Testis (tissue), 2 donors: ENCODE measurements around the gene TRMO.

Experiments used
- POLR2A ChIP-seq: fragments of 450-650 bp; IDR thresholded peaks from one replicate; pipeline ENCODE4 v1.6.1; 2017; ENCODE audit warnings: antibody characterized with exemption, mild to moderate bottlenecking, moderate library complexity
- TF ChIP-seq, protein P1 (sequence below), 3 experiments: fragments of 450-650 bp in 2 of 3; fragments of 200-600 bp in 1 of 3; sonication (generic) in 1 of 3; IDR thresholded peaks; one replicate each; pipeline ENCODE4 v1.5.1; 2016 to 2019; ENCODE audit warnings: antibody characterized with exemption in 3 of 3, mild to moderate bottlenecking in 2 of 3, moderate library complexity in 1 of 3

DNA sequence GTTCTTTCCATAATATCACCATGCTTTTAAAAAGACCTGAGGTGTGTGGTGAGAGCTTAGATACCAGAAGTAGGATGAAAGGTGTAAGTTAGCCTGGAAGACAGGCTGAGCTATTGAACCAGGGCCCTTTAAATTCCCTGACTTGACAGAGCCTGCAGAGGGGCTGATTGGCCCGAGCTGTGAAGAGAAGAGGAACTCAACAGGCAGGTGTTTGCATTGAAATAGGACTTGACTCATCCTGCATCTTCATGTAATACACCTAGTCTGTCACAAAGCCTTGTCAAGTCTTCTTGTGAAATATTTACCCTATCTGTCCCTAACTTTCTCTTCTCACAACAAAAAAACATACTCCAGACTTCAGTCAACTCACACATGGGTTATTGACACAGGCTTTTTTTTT, 44.2 kb upstream of the TRMO start:
- TF ChIP-seq POLR2A, result no peak
- TF ChIP-seq, protein P1, sequence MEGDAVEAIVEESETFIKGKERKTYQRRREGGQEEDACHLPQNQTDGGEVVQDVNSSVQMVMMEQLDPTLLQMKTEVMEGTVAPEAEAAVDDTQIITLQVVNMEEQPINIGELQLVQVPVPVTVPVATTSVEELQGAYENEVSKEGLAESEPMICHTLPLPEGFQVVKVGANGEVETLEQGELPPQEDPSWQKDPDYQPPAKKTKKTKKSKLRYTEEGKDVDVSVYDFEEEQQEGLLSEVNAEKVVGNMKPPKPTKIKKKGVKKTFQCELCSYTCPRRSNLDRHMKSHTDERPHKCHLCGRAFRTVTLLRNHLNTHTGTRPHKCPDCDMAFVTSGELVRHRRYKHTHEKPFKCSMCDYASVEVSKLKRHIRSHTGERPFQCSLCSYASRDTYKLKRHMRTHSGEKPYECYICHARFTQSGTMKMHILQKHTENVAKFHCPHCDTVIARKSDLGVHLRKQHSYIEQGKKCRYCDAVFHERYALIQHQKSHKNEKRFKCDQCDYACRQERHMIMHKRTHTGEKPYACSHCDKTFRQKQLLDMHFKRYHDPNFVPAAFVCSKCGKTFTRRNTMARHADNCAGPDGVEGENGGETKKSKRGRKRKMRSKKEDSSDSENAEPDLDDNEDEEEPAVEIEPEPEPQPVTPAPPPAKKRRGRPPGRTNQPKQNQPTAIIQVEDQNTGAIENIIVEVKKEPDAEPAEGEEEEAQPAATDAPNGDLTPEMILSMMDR (IDR thresholded peaks at IDR 0.05), result no peak
